ENCODE data around the gene OR8K5. TPM values are rescaled to one million over a fixed set of nuclear protein-coding genes. Genes with fewer than 3 reads are reported as not detected.

The OR8K5 gene
- total RNA-seq (not detected), polyA plus RNA-seq (ENCODE audit: insufficient read depth in 1 of 8, insufficient read length in 8 of 8, low replicate concordance in 1 of 8) (not detected)
- long read RNA-seq, donor 1 = 0 reads
- long read RNA-seq, donor 2 = 0 reads
- long read RNA-seq, donor 3 = 0 reads
- long read RNA-seq, donor 4 = 0 reads
- long read RNA-seq, donor 5 = 0 reads
- long read RNA-seq, donor 6 = 0 reads
- long read RNA-seq, donor 7 = 0 reads
- long read RNA-seq, donor 8 = 0 reads
- long read RNA-seq, donor 9 = 0 reads
- long read RNA-seq, donor 10 = 0 reads
- long read RNA-seq, donor 11 = 0 reads

GRCh38 chr11:56160217-56160616, at the start of gene OR8K5:
TSS of gene OR8K5 (minus strand) at chr11:56160317. CDS start at chr11:56160317, 0 bp downstream.
- Histone ChIP-seq H3K27ac (ENCODE audit: low read length) (no peak within 1 kb of the TSS), H3K4me3 (ENCODE audit: low read length) (no peak within 1 kb of the TSS), H3K4me1 (ENCODE audit: control insufficient read depth, insufficient read depth, low read length) (no peaks in the 10 kb centered on the region), H3K27me3 (ENCODE audit: control insufficient read depth, insufficient read depth, low read length) (no peaks in the 10 kb centered on the region), H3K36me3 (ENCODE audit: control insufficient read depth, insufficient read depth, low read length) (no peaks in the 10 kb centered on the region), H3K9me3 (replicated peaks; ENCODE audit: control insufficient read depth, low read depth, low read length) (peaks cover 8% of the 10 kb centered on the region)
- WGBS (ENCODE audit: insufficient coverage) = 36% methylated on average over 2 of the region's 3 CpGs
- DNase-seq = no peak

- no CpG with 5 or more reads among the region's 1 CpG for WGBS (ENCODE audit: insufficient coverage)
- Histone ChIP-seq H3K36me3 (ENCODE audit: control insufficient read depth, insufficient read depth, low read length) (no peaks in the 10 kb centered on the region), H3K27ac (ENCODE audit: low read length) (no peak overlapping the region), H3K4me1 (ENCODE audit: control insufficient read depth, insufficient read depth, low read length) (no peaks in the 10 kb centered on the region), H3K27me3 (ENCODE audit: control insufficient read depth, insufficient read depth, low read length) (no peaks in the 10 kb centered on the region), H3K9me3 (replicated peaks; ENCODE audit: control insufficient read depth, low read depth, low read length) (peaks cover 16% of the 10 kb centered on the region), H3K4me3 (ENCODE audit: low read length) (no peak overlapping the region)
- DNase-seq = no peak
Observed at GRCh38 chr11:56207790-56208189, 47.7 kb upstream of the OR8K5 start.

GRCh38 chr11:56197367-56197766, 37.2 kb upstream of the OR8K5 start:
- Histone ChIP-seq H3K27me3 (ENCODE audit: control insufficient read depth, insufficient read depth, low read length) (no peaks in the 10 kb centered on the region), H3K9me3 (replicated peaks; ENCODE audit: control insufficient read depth, low read depth, low read length) (peaks cover 3% of the 10 kb centered on the region), H3K27ac (ENCODE audit: low read length) (no peak overlapping the region), H3K4me3 (ENCODE audit: low read length) (no peak overlapping the region), H3K4me1 (ENCODE audit: control insufficient read depth, insufficient read depth, low read length) (no peaks in the 10 kb centered on the region), H3K36me3 (ENCODE audit: control insufficient read depth, insufficient read depth, low read length) (no peaks in the 10 kb centered on the region)
- no CpG with 5 or more reads among the region's 2 CpGs for WGBS (ENCODE audit: insufficient coverage)
- no peak for DNase-seq

- Histone ChIP-seq H3K9me3 (replicated peaks; ENCODE audit: control insufficient read depth, low read depth, low read length) (peaks cover 3% of the 10 kb centered on the region), H3K27me3 (ENCODE audit: control insufficient read depth, insufficient read depth, low read length) (no peaks in the 10 kb centered on the region), H3K4me3 (ENCODE audit: low read length) (no peak overlapping the region), H3K4me1 (ENCODE audit: control insufficient read depth, insufficient read depth, low read length) (no peaks in the 10 kb centered on the region), H3K27ac (ENCODE audit: low read length) (no peak overlapping the region), H3K36me3 (ENCODE audit: control insufficient read depth, insufficient read depth, low read length) (no peaks in the 10 kb centered on the region)
- WGBS (ENCODE audit: insufficient coverage) = no CpG with 5 or more reads among the region's 3 CpGs
- DNase-seq = no peak
Observed at GRCh38 chr11:56196705-56197104, 36.6 kb upstream of the OR8K5 start.

- Histone ChIP-seq H3K9me3 (replicated peaks; ENCODE audit: control insufficient read depth, low read depth, low read length) (peaks cover 5% of the 10 kb centered on the region), H3K4me3 (ENCODE audit: low read length) (no peak overlapping the region), H3K4me1 (ENCODE audit: control insufficient read depth, insufficient read depth, low read length) (no peaks in the 10 kb centered on the region), H3K27ac (ENCODE audit: low read length) (no peak overlapping the region), H3K27me3 (ENCODE audit: control insufficient read depth, insufficient read depth, low read length) (no peaks in the 10 kb centered on the region), H3K36me3 (ENCODE audit: control insufficient read depth, insufficient read depth, low read length) (no peaks in the 10 kb centered on the region)
- no peak for DNase-seq
- no CpG with 5 or more reads among the region's 3 CpGs for WGBS (ENCODE audit: insufficient coverage)
Observed at GRCh38 chr11:56188602-56189001, 28.5 kb upstream of the OR8K5 start.

GRCh38 chr11:56183459-56183858, 23.3 kb upstream of the OR8K5 start:
- Histone ChIP-seq H3K4me3 (ENCODE audit: low read length) (no peak overlapping the region), H3K27me3 (ENCODE audit: control insufficient read depth, insufficient read depth, low read length) (no peaks in the 10 kb centered on the region), H3K36me3 (ENCODE audit: control insufficient read depth, insufficient read depth, low read length) (no peaks in the 10 kb centered on the region), H3K9me3 (replicated peaks; ENCODE audit: control insufficient read depth, low read depth, low read length) (peaks cover 9% of the 10 kb centered on the region), H3K27ac (ENCODE audit: low read length) (no peak overlapping the region), H3K4me1 (ENCODE audit: control insufficient read depth, insufficient read depth, low read length) (no peaks in the 10 kb centered on the region)
- DNase-seq = no peak

GRCh38 chr11:56176318-56176717, 16.2 kb upstream of the OR8K5 start, which contains the start of gene OR5J2:
TSS of gene OR5J2 (plus strand) at chr11:56176618. CDS start at chr11:56176618, 0 bp downstream.
- DNase-seq = no peak
- no peak within 1 kb of the TSS for H3K27ac ChIP-seq (ENCODE audit: low read length)
- H3K9me3 ChIP-seq (replicated peaks; ENCODE audit: control insufficient read depth, low read depth, low read length) = peaks cover 15% of the 10 kb centered on the region
- no CpG with 5 or more reads among the region's 1 CpG for WGBS (ENCODE audit: insufficient coverage)
- no peak within 1 kb of the TSS for H3K4me3 ChIP-seq (ENCODE audit: low read length)
- no peaks in the 10 kb centered on the region for H3K36me3 ChIP-seq (ENCODE audit: control insufficient read depth, insufficient read depth, low read length)
- no peaks in the 10 kb centered on the region for H3K4me1 ChIP-seq (ENCODE audit: control insufficient read depth, insufficient read depth, low read length)
- no peaks in the 10 kb centered on the region for H3K27me3 ChIP-seq (ENCODE audit: control insufficient read depth, insufficient read depth, low read length)

GRCh38 chr11:56172256-56172830, 12.2 kb upstream of the OR8K5 start:
- Histone ChIP-seq H3K4me3 (ENCODE audit: low read length) (no peak overlapping the region), H3K4me1 (ENCODE audit: control insufficient read depth, insufficient read depth, low read length) (no peaks in the 10 kb centered on the region), H3K27me3 (ENCODE audit: control insufficient read depth, insufficient read depth, low read length) (no peaks in the 10 kb centered on the region), H3K36me3 (ENCODE audit: control insufficient read depth, insufficient read depth, low read length) (no peaks in the 10 kb centered on the region), H3K27ac (ENCODE audit: low read length) (no peak overlapping the region), H3K9me3 (replicated peaks; ENCODE audit: control insufficient read depth, low read depth, low read length) (peaks cover 8% of the 10 kb centered on the region)
- no peak for DNase-seq
- no CpG with 5 or more reads among the region's 3 CpGs for WGBS (ENCODE audit: insufficient coverage)

GRCh38 chr11:56163804-56164203, 3.7 kb upstream of the OR8K5 start:
- H3K27me3 ChIP-seq (ENCODE audit: control insufficient read depth, insufficient read depth, low read length) = no peaks in the 10 kb centered on the region
- no peak overlapping the region for H3K27ac ChIP-seq (ENCODE audit: low read length)
- no peak for DNase-seq
- no peaks in the 10 kb centered on the region for H3K36me3 ChIP-seq (ENCODE audit: control insufficient read depth, insufficient read depth, low read length)
- peaks cover 9% of the 10 kb centered on the region for H3K9me3 ChIP-seq (replicated peaks; ENCODE audit: control insufficient read depth, low read depth, low read length)
- H3K4me3 ChIP-seq (ENCODE audit: low read length) = no peak overlapping the region
- WGBS (ENCODE audit: insufficient coverage) = 33% methylated on average over 1 of the region's 3 CpGs
- H3K4me1 ChIP-seq (ENCODE audit: control insufficient read depth, insufficient read depth, low read length) = no peaks in the 10 kb centered on the region

GRCh38 chr11:56152333-56152732, 7.8 kb downstream of the OR8K5 start:
- no peaks in the 10 kb centered on the region for H3K4me1 ChIP-seq (ENCODE audit: control insufficient read depth, insufficient read depth, low read length)
- H3K27me3 ChIP-seq (ENCODE audit: control insufficient read depth, insufficient read depth, low read length) = no peaks in the 10 kb centered on the region
- H3K27ac ChIP-seq (ENCODE audit: low read length) = no peak overlapping the region
- H3K9me3 ChIP-seq (replicated peaks; ENCODE audit: control insufficient read depth, low read depth, low read length) = peaks cover 26% of the 10 kb centered on the region
- WGBS (ENCODE audit: insufficient coverage) = 94% methylated on average over 15 of the region's 15 CpGs
- no peaks in the 10 kb centered on the region for H3K36me3 ChIP-seq (ENCODE audit: control insufficient read depth, insufficient read depth, low read length)
- DNase-seq = no peak
- no peak overlapping the region for H3K4me3 ChIP-seq (ENCODE audit: low read length)
